ENCODE measurements around the gene SFMBT2. TPM values are rescaled to one million over a fixed set of nuclear protein-coding genes. Genes with fewer than 3 reads are reported as not detected.

Gene SFMBT2
- total RNA-seq, 4 donors from 2014 or later, result 0.60 to 8.6 (median 2.5) TPM

GRCh38 chr10:7364474-7364873 lies 46.4 kb downstream of the SFMBT2 start:
- no peaks in the 10 kb centered on the region for H3K9me3 ChIP-seq
- 73 to 90% methylated on average over 2 to 6 of the region's 6 CpGs for WGBS, 2 donors (ENCODE audit: low coverage in 1 of 2)
- H3K4me1 ChIP-seq, result no peaks in the 10 kb centered on the region
- intact Hi-C loops (cut with DNase I; ENCODE audit: low total_unique reads) (no loop called here), in situ Hi-C loops (cut with MboI; ENCODE audit: low pct_ligation_motif_present in 1 of 4, low pct_unique_long_range_greater_than_20kb in 1 of 4, low sequenced_read_pairs in 3 of 4) (no loop called here)
- no peak for DNase-seq
- no peak overlapping the region for H3K4me3 ChIP-seq
- no peak overlapping the region for H3K27ac ChIP-seq
- no peaks in the 10 kb centered on the region for H3K27me3 ChIP-seq
- no peaks in the 10 kb centered on the region for H3K36me3 ChIP-seq
- no peak for TF ChIP-seq POLR2A (IDR thresholded peaks at IDR 0.05)
- TF ChIP-seq CTCF (IDR thresholded peaks at IDR 0.05), result no peak
- no peak for TF ChIP-seq POLR2AphosphoS5 (IDR thresholded peaks at IDR 0.05)

- Histone ChIP-seq H3K4me3 (no peak overlapping the region), H3K4me1 (no peaks in the 10 kb centered on the region), H3K36me3 (no peaks in the 10 kb centered on the region), H3K27ac (no peak overlapping the region), H3K27me3 (no peaks in the 10 kb centered on the region), H3K9me3 (no peaks in the 10 kb centered on the region)
- 93 to 96% methylated on average over 6 of the region's 6 CpGs for WGBS, 2 donors (ENCODE audit: low coverage in 1 of 2)
- intact Hi-C loops (cut with DNase I; ENCODE audit: low total_unique reads), result no loop called here
- no peak for DNase-seq
- TF ChIP-seq EP300 (IDR thresholded peaks at IDR 0.05; ENCODE audit: low read depth) (no peak), POLR2AphosphoS5 (IDR thresholded peaks at IDR 0.05) (no peak), POLR2A (IDR thresholded peaks at IDR 0.05) (no peak), CTCF (IDR thresholded peaks at IDR 0.05) (no peak)
- in situ Hi-C loops (cut with MboI; ENCODE audit: low pct_ligation_motif_present in 1 of 4, low pct_unique_long_range_greater_than_20kb in 1 of 4, low sequenced_read_pairs in 3 of 4), result no loop called here
Measured at GRCh38 chr10:7363700-7364099, 47.1 kb downstream of the SFMBT2 start.

- no peak for DNase-seq
- 92 to 94% methylated on average over 2 to 3 of the region's 3 CpGs for WGBS, 2 donors (ENCODE audit: low coverage in 1 of 2)
- H3K9me3 ChIP-seq, result no peaks in the 10 kb centered on the region
- no peaks in the 10 kb centered on the region for H3K27me3 ChIP-seq
- in situ Hi-C loops (cut with MboI; ENCODE audit: low pct_ligation_motif_present in 1 of 4, low pct_unique_long_range_greater_than_20kb in 1 of 4, low sequenced_read_pairs in 3 of 4), result no loop called here
- H3K4me3 ChIP-seq, result no peak overlapping the region
- no peak overlapping the region for H3K27ac ChIP-seq
- no peaks in the 10 kb centered on the region for H3K4me1 ChIP-seq
- intact Hi-C loops (cut with DNase I; ENCODE audit: low total_unique reads), result no loop called here
- no peaks in the 10 kb centered on the region for H3K36me3 ChIP-seq
- TF ChIP-seq CTCF (IDR thresholded peaks at IDR 0.05) (no peak), POLR2A (IDR thresholded peaks at IDR 0.05) (no peak), POLR2AphosphoS5 (IDR thresholded peaks at IDR 0.05) (no peak), EP300 (IDR thresholded peaks at IDR 0.05; ENCODE audit: low read depth) (no peak)
Measured at GRCh38 chr10:7362471-7362870, 48.4 kb downstream of the SFMBT2 start.

- no peaks in the 10 kb centered on the region for H3K4me1 ChIP-seq
- H3K27me3 ChIP-seq, result no peaks in the 10 kb centered on the region
- TF ChIP-seq CTCF (IDR thresholded peaks at IDR 0.05) (no peak), EP300 (IDR thresholded peaks at IDR 0.05; ENCODE audit: low read depth) (no peak), POLR2AphosphoS5 (IDR thresholded peaks at IDR 0.05) (no peak), POLR2A (IDR thresholded peaks at IDR 0.05) (no peak)
- H3K36me3 ChIP-seq, result no peaks in the 10 kb centered on the region
- no peaks in the 10 kb centered on the region for H3K9me3 ChIP-seq
- 83 to 88% methylated on average over 3 of the region's 3 CpGs for WGBS, 2 donors (ENCODE audit: low coverage in 1 of 2)
- in situ Hi-C loops (cut with MboI; ENCODE audit: low pct_ligation_motif_present in 1 of 4, low pct_unique_long_range_greater_than_20kb in 1 of 4, low sequenced_read_pairs in 3 of 4) (no loop called here), intact Hi-C loops (cut with DNase I; ENCODE audit: low total_unique reads) (no loop called here)
- no peak for DNase-seq
- no peak overlapping the region for H3K4me3 ChIP-seq
- no peak overlapping the region for H3K27ac ChIP-seq
Measured at GRCh38 chr10:7361316-7361715, 49.5 kb downstream of the SFMBT2 start.
